Activated T-cell treated with anti-CD3 and anti-CD28 coated beads for 24 hours (primary cell): ENCODE data around the gene MOSPD3.
A peak's percentile ranks its signal among the peaks of the same experiment; 100 is the strongest.

Experiments used
- DNase-seq: peaks from one replicate; pipeline ENCODE4 v3.0.0-alpha.2; 2020; ENCODE audit warnings: low read depth

MOSPD3 gene

GRCh38 chr7:100575746-100576383 lies 36.5 kb upstream of the MOSPD3 start:
- no peak for DNase-seq

GRCh38 chr7:100576384-100576993 lies 35.9 kb upstream of the MOSPD3 start:
- DNase-seq = no peak

- no peak for DNase-seq
Measured at GRCh38 chr7:100577103-100577502, 35.2 kb upstream of the MOSPD3 start.

- DNase-seq = no peak
Measured at GRCh38 chr7:100577507-100577906, 34.8 kb upstream of the MOSPD3 start.

GRCh38 chr7:100578246-100579183 lies 33.8 kb upstream of the MOSPD3 start:
- DNase-seq = no peak

- DNase-seq = no peak
Measured at GRCh38 chr7:100580466-100581283, 31.7 kb upstream of the MOSPD3 start.

- no peak for DNase-seq
Measured at GRCh38 chr7:100582041-100582579, 30.2 kb upstream of the MOSPD3 start.

GRCh38 chr7:100582650-100583049 lies 29.7 kb upstream of the MOSPD3 start:
- no peak for DNase-seq

- DNase-seq = peak; percentile 60
Measured at GRCh38 chr7:100583132-100584053, 28.9 kb upstream of the MOSPD3 start.

- no peak for DNase-seq
Measured at GRCh38 chr7:100584054-100584682, 28.2 kb upstream of the MOSPD3 start.

- DNase-seq = no peak
Measured at GRCh38 chr7:100584683-100585510, 27.4 kb upstream of the MOSPD3 start.

- DNase-seq = no peak
Measured at GRCh38 chr7:100585511-100586265, 26.7 kb upstream of the MOSPD3 start, which contains the start of gene LRCH4. Gene LRCH4 (minus strand): TSS chr7:100586129. CDS start chr7:100586100, 29 bp downstream.

GRCh38 chr7:100586266-100587025 lies 25.9 kb upstream of the MOSPD3 start, which contains the start of gene FBXO24:
Gene FBXO24 (plus strand): TSS chr7:100586328. CDS start chr7:100586626, 298 bp downstream.
- peak; percentile 99 for DNase-seq

- no peak for DNase-seq
Measured at GRCh38 chr7:100588438-100588837, 23.9 kb upstream of the MOSPD3 start.

GRCh38 chr7:100589341-100589947 lies 22.9 kb upstream of the MOSPD3 start:
- DNase-seq = no peak

- no peak for DNase-seq
Measured at GRCh38 chr7:100590077-100590737, 22.1 kb upstream of the MOSPD3 start.
